Measurements from ENCODE around the gene NAALADL2.

DNA sequence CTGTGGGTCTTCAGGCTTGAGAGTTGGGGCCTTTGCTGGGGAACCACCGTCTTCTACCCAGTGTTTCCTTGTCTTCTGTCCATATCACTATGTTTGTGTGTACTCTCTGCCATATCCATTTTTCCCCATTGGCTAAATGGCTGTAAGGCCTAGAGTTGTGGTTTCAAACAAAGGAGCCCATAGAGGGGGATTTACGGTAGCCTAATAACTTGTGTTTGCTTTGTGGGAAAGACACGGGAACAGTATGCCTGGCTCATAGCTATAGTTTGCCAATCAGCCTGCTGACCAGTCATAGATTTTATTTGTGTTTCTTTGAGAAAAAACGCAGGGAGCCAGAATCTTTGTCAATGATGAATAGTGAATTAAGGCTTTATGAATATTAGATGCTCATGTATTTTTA is 554.8 kb downstream of the NAALADL2 start:
- TF ChIP-seq RAD21 (conservative IDR thresholded peaks at IDR 0.05 in 1 of 2, IDR thresholded peaks at IDR 0.05 in 1 of 2) (no peak), SMC3 (IDR thresholded peaks at IDR 0.05) (no peak), TFCP2L1 (CRISPR knock-in tag; IDR thresholded peaks at IDR 0.05) (no peak), POLR2A (IDR thresholded peaks at IDR 0.05; ENCODE audit: low read length) (no peak), JUN (IDR thresholded peaks at IDR 0.05) (no peak), ESRRA (IDR thresholded peaks at IDR 0.05; ENCODE audit: borderline replicate concordance, low read length) (no peak)
- TF ChIP-seq, protein P1, sequence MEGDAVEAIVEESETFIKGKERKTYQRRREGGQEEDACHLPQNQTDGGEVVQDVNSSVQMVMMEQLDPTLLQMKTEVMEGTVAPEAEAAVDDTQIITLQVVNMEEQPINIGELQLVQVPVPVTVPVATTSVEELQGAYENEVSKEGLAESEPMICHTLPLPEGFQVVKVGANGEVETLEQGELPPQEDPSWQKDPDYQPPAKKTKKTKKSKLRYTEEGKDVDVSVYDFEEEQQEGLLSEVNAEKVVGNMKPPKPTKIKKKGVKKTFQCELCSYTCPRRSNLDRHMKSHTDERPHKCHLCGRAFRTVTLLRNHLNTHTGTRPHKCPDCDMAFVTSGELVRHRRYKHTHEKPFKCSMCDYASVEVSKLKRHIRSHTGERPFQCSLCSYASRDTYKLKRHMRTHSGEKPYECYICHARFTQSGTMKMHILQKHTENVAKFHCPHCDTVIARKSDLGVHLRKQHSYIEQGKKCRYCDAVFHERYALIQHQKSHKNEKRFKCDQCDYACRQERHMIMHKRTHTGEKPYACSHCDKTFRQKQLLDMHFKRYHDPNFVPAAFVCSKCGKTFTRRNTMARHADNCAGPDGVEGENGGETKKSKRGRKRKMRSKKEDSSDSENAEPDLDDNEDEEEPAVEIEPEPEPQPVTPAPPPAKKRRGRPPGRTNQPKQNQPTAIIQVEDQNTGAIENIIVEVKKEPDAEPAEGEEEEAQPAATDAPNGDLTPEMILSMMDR (IDR thresholded peaks at IDR 0.05), result no peak
- TF ChIP-seq, protein P2, sequence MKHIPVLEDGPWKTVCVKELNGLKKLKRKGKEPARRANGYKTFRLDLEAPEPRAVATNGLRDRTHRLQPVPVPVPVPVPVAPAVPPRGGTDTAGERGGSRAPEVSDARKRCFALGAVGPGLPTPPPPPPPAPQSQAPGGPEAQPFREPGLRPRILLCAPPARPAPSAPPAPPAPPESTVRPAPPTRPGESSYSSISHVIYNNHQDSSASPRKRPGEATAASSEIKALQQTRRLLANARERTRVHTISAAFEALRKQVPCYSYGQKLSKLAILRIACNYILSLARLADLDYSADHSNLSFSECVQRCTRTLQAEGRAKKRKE (CRISPR knock-in tag; IDR thresholded peaks at IDR 0.05; ENCODE audit: low read depth), result no peak
- TF ChIP-seq, protein P3, sequence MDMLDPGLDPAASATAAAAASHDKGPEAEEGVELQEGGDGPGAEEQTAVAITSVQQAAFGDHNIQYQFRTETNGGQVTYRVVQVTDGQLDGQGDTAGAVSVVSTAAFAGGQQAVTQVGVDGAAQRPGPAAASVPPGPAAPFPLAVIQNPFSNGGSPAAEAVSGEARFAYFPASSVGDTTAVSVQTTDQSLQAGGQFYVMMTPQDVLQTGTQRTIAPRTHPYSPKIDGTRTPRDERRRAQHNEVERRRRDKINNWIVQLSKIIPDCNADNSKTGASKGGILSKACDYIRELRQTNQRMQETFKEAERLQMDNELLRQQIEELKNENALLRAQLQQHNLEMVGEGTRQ (IDR thresholded peaks at IDR 0.05), result no peak
- TF ChIP-seq, protein P4, sequence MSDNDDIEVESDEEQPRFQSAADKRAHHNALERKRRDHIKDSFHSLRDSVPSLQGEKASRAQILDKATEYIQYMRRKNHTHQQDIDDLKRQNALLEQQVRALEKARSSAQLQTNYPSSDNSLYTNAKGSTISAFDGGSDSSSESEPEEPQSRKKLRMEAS (IDR thresholded peaks at IDR 0.05), result no peak

Data from A549 (cell line).